Measurements from ENCODE around the gene SPRING1.

The SPRING1 gene

GRCh38 chr12:116739381-116739887, 1.6 kb upstream of the SPRING1 start:
- H2AFZ ChIP-seq (ENCODE audit: low read depth, low read length) = no peak overlapping the region

GRCh38 chr12:116736962-116737773, 701 bp downstream of the SPRING1 start:
- Histone ChIP-seq H2AFZ (ENCODE audit: low read depth, low read length) (no peak overlapping the region), H3K27ac (ENCODE audit: low read length) (no peak overlapping the region), H3K79me2 (ENCODE audit: low read length) (peaks cover 37% of the 10 kb centered on the region), H3K9me3 (ENCODE audit: insufficient read depth, low read length) (no peaks in the 10 kb centered on the region), H3K36me3 (replicated peaks; ENCODE audit: low read depth, low read length) (no peaks in the 10 kb centered on the region), H3K4me2 (ENCODE audit: low read length) (peak overlapping the region; percentile 100), H3K4me1 (ENCODE audit: low read length) (peaks cover 16% of the 10 kb centered on the region), H4K20me1 (ENCODE audit: insufficient read depth, low read length) (no peaks in the 10 kb centered on the region; the same call in 1 of the 2 replicates), H3K4me3 (ENCODE audit: low read length) (peak overlapping the region; percentile 93), H3K9ac (ENCODE audit: low read length) (peak overlapping the region; percentile 79), H3K27me3 (ENCODE audit: low read depth, low read length) (no peaks in the 10 kb centered on the region)
- TF ChIP-seq EZH2phosphoT487 (IDR thresholded peaks at IDR 0.05; ENCODE audit: low read depth) (no peak), CTCF (IDR thresholded peaks at IDR 0.05; ENCODE audit: low read depth, low read length) (no peak)

More at GRCh38 chr12:116739381-116739887, 1.6 kb upstream of the SPRING1 start:
- Histone ChIP-seq H3K27ac (ENCODE audit: low read length) (no peak overlapping the region), H3K36me3 (replicated peaks; ENCODE audit: low read depth, low read length) (no peaks in the 10 kb centered on the region), H3K4me1 (ENCODE audit: low read length) (peaks cover 16% of the 10 kb centered on the region), H4K20me1 (ENCODE audit: insufficient read depth, low read length) (no peaks in the 10 kb centered on the region; the same call in 1 of the 2 replicates), H3K4me3 (ENCODE audit: low read length) (no peak overlapping the region), H3K27me3 (ENCODE audit: low read depth, low read length) (no peaks in the 10 kb centered on the region), H3K9me3 (ENCODE audit: insufficient read depth, low read length) (no peaks in the 10 kb centered on the region), H3K9ac (ENCODE audit: low read length) (no peak overlapping the region), H3K79me2 (ENCODE audit: low read length) (peaks cover 32% of the 10 kb centered on the region), H3K4me2 (ENCODE audit: low read length) (peak overlapping the region; percentile 95; the same call in 1 of the 2 replicates)
- no peak for TF ChIP-seq EZH2phosphoT487 (IDR thresholded peaks at IDR 0.05; ENCODE audit: low read depth)
- TF ChIP-seq CTCF (IDR thresholded peaks at IDR 0.05; ENCODE audit: low read depth, low read length) = no peak

- Histone ChIP-seq H3K9ac (ENCODE audit: low read length) (no peak overlapping the region), H3K9me3 (ENCODE audit: insufficient read depth, low read length) (no peaks in the 10 kb centered on the region), H3K4me3 (ENCODE audit: low read length) (peak overlapping the region; percentile 93), H3K27ac (ENCODE audit: low read length) (no peak overlapping the region), H3K4me1 (ENCODE audit: low read length) (peaks cover 16% of the 10 kb centered on the region), H2AFZ (ENCODE audit: low read depth, low read length) (no peak overlapping the region), H3K4me2 (ENCODE audit: low read length) (peak overlapping the region; percentile 100), H3K36me3 (replicated peaks; ENCODE audit: low read depth, low read length) (no peaks in the 10 kb centered on the region), H4K20me1 (ENCODE audit: insufficient read depth, low read length) (peaks cover 2% of the 10 kb centered on the region; the same call in 1 of the 2 replicates), H3K79me2 (ENCODE audit: low read length) (peaks cover 44% of the 10 kb centered on the region), H3K27me3 (ENCODE audit: low read depth, low read length) (no peaks in the 10 kb centered on the region)
- TF ChIP-seq CTCF (IDR thresholded peaks at IDR 0.05; ENCODE audit: low read depth, low read length) (no peak), EZH2phosphoT487 (IDR thresholded peaks at IDR 0.05; ENCODE audit: low read depth) (no peak)
These were observed 1.8 kb downstream of the SPRING1 start for GRCh38 chr12:116735951-116736599.

- H3K27me3 ChIP-seq (ENCODE audit: low read depth, low read length) = no peaks in the 10 kb centered on the region
- H3K27ac ChIP-seq (ENCODE audit: low read length) = no peak overlapping the region
- peaks cover 45% of the 10 kb centered on the region for H3K79me2 ChIP-seq (ENCODE audit: low read length)
- H3K9ac ChIP-seq (ENCODE audit: low read length) = no peak overlapping the region
- TF ChIP-seq CTCF (IDR thresholded peaks at IDR 0.05; ENCODE audit: low read depth, low read length) (no peak), EZH2phosphoT487 (IDR thresholded peaks at IDR 0.05; ENCODE audit: low read depth) (no peak)
- no peaks in the 10 kb centered on the region for H3K9me3 ChIP-seq (ENCODE audit: insufficient read depth, low read length)
- no peaks in the 10 kb centered on the region for H3K36me3 ChIP-seq (replicated peaks; ENCODE audit: low read depth, low read length)
- no peak overlapping the region for H2AFZ ChIP-seq (ENCODE audit: low read depth, low read length)
- no peak overlapping the region for H3K4me2 ChIP-seq (ENCODE audit: low read length)
- H3K4me3 ChIP-seq (ENCODE audit: low read length) = no peak overlapping the region
- peaks cover 2% of the 10 kb centered on the region; the same call in 1 of the 2 replicates for H4K20me1 ChIP-seq (ENCODE audit: insufficient read depth, low read length)
- H3K4me1 ChIP-seq (ENCODE audit: low read length) = peaks cover 16% of the 10 kb centered on the region
These were observed 2.8 kb downstream of the SPRING1 start for GRCh38 chr12:116735084-116735483.
